KBM-7 (cell line): Measurements from ENCODE around the gene S100A12.
A peak's percentile ranks its signal among the peaks of the same experiment; 100 is the strongest.

Experiments used
- DNase-seq: peaks from one replicate; pipeline ENCODE4 v3.0.0-alpha.2; 2015
- in situ Hi-C: fragments of 300-500 bp; cut with MboI; formaldehyde crosslinking; loops from 2 replicates; pipeline ENCODE4 v1.14.3; 2020; ENCODE audit warnings: low sequenced_read_pairs, low pct_unique_long_range_greater_than_20kb, mixed read lengths

The S100A12 gene

DNA sequence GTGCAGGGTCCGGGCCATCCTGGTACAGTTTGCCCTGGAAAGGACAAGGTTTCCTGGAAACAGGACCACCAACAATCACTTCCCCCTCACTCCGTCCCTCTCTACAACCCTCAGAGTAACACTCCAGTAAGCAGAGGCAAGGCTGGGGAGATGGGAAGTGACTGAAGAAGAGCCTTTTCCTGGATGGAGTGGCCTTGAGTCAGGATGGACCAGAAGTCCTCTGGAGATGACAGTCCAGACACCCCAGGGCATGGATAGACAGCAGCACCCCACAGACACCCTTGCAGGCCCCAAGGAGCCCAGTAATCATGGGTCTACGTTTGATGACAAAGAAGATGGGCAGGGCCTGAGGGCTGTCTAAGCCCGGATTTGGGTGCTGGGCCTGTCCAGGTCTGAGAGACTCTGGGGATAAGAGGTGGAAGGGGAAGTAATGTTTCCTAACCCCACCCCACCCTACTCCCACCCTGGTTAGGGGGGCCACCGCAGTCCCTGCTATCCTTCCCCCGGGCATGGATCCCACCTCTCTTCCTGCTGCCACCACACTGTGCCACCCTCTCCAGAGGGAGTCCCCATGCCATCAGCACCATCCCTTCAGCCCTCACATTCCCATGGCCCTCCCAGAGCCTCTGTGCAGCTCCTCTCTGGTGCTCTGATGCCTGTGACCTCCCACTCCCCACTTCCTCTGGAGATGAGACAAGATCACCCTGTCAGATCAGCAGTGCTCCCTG is 22.7 kb upstream of the S100A12 start:
- in situ Hi-C loops: no loop called here
- DNase-seq: no peak

DNA sequence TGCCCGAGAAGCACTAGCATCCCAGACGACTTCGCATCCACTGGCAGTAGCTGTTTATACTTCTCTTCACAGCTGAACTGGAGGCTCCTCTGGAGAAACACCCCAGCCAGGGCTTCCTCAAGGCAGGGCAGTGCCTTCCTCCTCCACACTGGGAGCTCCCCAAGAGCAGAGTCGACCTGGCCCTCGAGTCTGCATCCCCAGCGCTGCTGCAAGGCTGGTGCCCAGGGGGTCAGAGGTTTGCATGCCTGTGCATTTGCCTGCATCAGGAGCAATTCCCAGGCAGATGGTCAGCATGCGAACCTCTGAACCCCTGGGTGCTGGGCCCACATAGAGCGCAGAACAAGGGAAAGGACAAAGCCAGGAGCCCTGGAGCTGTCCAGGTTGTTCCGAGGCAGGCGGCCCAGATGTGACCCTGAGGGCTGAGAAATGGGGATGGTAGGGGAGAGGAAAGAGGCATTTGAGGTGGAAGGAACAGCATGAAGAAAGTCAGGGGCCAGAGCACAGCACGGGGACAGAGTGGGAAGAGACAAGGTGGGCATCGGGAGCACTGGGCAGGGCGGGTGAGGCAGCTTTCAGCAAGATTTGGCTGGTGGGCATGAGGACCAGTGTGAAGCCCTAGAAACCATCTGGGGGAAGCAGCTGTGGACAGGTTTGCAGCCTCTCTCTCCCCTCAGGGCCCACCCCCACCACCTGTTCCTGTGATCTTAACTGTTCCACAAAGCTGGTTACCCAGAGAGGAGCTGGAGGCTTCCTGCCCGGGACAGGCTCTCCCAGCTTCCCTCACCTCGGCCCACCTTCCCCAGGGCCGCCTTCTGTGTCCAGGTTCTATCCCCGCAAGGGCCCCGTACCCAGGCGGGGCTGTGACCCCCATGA is 21.9 kb upstream of the S100A12 start:
- in situ Hi-C loops: no loop called here
- no peak for DNase-seq

GRCh38 chr1:153396461-153396860 is 21.0 kb upstream of the S100A12 start:
- in situ Hi-C loops: no loop called here
- DNase-seq: no peak

GRCh38 chr1:153395776-153396175 is 20.4 kb upstream of the S100A12 start:
- in situ Hi-C loops: no loop called here

DNA sequence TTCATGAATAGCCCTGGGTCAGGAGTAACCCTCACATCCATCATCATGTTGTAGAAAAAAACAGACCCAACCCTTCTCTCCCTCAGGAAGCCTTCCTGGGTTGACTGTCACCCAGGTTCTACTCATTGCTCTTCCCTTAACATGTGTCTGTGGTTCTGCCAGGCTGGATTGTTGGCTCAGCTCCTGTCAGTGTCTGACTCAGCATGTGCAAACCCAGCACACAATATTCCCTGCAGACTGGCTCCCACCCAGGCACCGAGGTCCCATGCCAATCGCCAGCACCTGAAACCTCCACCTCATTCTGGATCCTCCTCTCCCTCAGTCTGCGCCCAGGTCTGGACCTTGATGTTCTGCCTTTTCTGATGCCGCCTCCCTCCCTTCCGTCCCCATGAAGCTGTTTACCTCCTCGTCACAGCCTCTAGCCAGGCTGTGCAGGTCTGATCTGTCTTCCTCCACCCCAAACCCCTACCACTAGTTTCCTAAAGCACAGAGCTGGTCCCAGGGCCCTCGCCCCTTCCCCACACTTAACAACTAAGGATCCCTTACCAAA is 19.8 kb upstream of the S100A12 start:
- no peak for DNase-seq
- in situ Hi-C loops: no loop called here

More at GRCh38 chr1:153395776-153396175, 20.4 kb upstream of the S100A12 start:
- no peak for DNase-seq

DNA sequence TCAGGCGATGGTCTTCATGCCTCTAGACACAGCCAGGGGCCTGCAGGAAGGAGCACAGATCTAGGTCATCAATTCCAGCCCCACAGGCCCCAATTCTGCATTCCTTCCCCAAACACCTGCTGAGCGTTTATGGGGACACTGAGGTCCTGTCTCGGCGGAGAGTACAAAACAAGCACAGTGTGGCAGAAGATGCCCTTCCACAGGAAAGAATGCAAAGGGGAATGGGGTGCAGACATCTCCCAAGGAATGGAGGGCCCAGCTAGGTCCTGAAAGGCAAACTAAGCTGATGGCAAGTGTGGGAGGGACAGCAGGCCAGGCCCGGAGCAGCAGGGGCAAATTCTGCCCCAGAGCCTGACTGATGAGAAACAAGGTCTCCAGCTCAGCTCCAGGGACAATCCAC is 19.0 kb upstream of the S100A12 start:
- in situ Hi-C loops: no loop called here
- no peak for DNase-seq

- in situ Hi-C loops: no loop called here
Measured at GRCh38 chr1:153393926-153394325, 18.5 kb upstream of the S100A12 start.

GRCh38 chr1:153392822-153393221 is 17.4 kb upstream of the S100A12 start:
- no peak for DNase-seq
- in situ Hi-C loops: no loop called here

More at GRCh38 chr1:153393926-153394325, 18.5 kb upstream of the S100A12 start:
- DNase-seq: no peak

DNA sequence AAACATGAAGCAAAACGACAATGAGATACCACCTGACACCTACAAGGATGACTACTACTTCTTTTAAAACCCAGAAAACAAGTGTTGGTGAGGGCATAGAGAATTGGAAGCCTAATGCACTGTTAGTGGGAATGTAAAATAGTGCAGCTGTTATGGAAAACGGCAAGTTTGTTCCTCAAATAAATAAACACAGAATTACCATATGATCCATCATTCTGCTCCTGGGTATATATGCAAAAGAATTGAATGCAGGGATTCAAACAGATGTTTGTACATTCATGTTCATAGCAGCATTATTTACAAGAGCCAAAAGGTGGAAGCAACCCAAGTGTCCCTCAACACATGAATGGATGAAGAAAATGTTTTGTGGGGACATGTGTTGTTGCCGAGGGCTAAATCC is 16.8 kb upstream of the S100A12 start:
- in situ Hi-C loops: no loop called here
- no peak for DNase-seq

GRCh38 chr1:153390938-153391710 is 15.7 kb upstream of the S100A12 start, which contains the start of gene S100A8:
Gene S100A8, minus strand, starts transcription at chr1:153391073. Its CDS starts 538 bp downstream, at chr1:153390535.
- no peak for DNase-seq
- in situ Hi-C loops: no loop called here

DNA sequence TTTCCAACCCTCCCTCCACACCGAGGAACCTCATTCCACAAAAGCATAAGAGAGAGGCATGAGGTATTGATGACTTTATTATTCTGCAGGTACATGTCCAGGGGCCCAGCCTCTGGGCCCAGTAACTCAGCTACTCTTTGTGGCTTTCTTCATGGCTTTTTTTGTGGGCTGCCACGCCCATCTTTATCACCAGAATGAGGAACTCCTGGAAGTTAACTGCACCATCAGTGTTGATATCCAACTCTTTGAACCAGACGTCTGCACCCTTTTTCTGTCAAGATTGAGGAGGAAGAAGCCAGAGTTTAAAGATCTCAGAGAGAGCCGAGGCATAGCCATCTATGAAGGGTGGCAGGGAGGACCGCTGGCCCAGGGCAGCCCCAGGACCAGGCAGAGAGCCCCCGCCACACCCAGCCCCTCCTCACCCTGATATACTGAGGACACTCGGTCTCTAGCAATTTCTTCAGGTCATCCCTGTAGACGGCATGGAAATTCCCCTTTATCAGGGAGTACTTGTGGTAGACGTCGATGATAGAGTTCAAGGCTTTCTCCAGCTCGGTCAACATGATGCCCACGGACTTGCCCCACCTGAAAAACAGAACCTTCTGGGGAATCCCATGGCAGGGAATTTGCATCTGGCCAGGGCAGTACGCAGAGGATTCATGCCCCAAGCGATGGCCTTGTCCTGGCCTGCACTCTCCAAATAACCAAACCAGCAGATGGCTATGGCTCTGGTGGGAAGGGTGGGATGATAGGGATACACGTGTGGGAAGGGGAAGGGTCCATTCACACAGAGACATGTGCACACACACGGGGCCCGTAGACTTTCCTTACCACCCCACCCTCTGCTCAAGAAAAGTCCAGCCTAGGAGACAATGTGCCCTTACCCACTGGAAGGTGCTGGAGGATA is 14.8 kb upstream of the S100A12 start:
- in situ Hi-C loops: no loop called here
- peak; percentile 20 for DNase-seq

DNA sequence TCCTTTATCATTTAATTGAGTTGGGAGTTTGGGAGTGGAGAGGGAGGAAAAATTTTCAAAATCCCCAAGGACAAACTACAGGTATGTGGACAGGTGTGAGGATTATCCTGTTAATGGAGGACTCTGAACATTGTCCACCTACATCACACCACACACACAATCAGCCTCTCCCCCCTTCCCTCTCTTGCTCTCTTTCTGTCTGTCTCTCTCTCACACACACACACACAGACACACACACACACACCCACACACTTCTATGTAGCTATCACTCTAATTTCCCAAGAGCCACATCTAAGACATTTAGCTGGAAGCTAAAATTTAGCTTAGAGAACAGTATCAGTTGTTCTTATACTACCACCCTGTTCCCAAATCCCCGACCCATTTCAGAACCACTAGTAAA is 14.0 kb upstream of the S100A12 start:
- DNase-seq: no peak
- in situ Hi-C loops: no loop called here

- in situ Hi-C loops: no loop called here
- DNase-seq: no peak
Measured at GRCh38 chr1:153387785-153388184, 12.4 kb upstream of the S100A12 start.

GRCh38 chr1:153387001-153387400 is 11.6 kb upstream of the S100A12 start:
- DNase-seq: no peak
- in situ Hi-C loops: no loop called here

DNA sequence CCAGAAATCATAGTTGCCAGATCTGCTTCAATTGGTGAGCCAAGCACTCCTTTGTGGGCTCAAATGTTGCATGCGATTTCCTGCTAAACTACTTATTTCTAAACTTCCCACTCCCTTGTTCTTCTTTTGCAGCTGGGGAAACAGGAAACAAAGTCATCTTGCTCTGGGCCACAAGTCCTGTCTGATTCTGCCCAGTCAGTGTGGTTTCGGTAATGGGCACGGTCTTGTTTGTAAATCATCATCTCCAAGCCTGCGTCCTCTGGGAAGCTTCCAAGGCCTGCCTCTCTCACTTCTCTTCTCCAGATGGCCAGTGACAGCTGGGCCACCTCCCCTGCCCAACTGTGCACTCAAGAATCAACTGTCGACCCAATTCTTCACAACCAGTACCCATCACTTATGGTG is 11.1 kb upstream of the S100A12 start:
- in situ Hi-C loops: no loop called here
- DNase-seq: peak; percentile 57

- in situ Hi-C loops: no loop called here
Measured at GRCh38 chr1:153384958-153385580, 9.6 kb upstream of the S100A12 start.

DNA sequence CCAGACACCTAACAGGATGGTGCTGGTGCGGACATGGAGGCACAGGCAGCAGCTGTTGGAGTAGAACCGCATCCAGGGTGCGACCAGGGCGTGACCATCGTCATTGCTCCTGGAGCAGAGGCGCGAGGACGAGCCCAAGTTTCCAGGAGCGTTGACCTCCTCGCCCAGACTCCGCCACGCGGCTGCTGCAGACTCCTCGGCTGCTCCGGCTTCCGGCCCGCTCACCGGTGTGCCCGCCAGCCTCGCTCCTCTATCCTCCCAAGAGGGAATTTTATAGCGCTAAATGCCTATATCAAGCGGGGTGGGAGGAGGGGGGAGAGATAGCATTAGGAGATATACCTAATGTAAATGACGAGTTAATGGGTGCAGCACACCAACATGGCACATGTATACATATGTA is 5.3 kb upstream of the S100A12 start:
- DNase-seq: no peak
- in situ Hi-C loops: no loop called here

More at GRCh38 chr1:153384958-153385580, 9.6 kb upstream of the S100A12 start:
- no peak for DNase-seq

GRCh38 chr1:153379591-153379990 is 4.2 kb upstream of the S100A12 start:
- in situ Hi-C loops: no loop called here
- DNase-seq: no peak
